Activated T-cell treated with anti-CD3 and anti-CD28 coated beads, Interleukin-2, amount 50 U/mL, for 72 hours (primary cell): ENCODE data around the gene CASP2. TPM values are rescaled to one million over a fixed set of nuclear protein-coding genes. Genes with fewer than 3 reads are reported as not detected.

ENCODE experiments used
- ATAC-seq, 2 donors: fragments of 150-1000 bp; cut with Tn5 transposase; replicated peaks in 1 of 2; 2 replicates each; pipeline ENCODE4 v1.10.0; 2021; ENCODE audit warnings: moderate library complexity in 2 of 2, mild to moderate bottlenecking in 1 of 2
- DNase-seq, 2 donors: peaks; one replicate each; pipeline ENCODE4 v3.0.0; 2021 to 2022; ENCODE audit warnings: mixed read lengths in 1 of 2
- H3K27ac Mint-ChIP-seq: one replicate; pipeline ENCODE4 v1.8.0; 2022; ENCODE audit warnings: mild to moderate bottlenecking, moderate library complexity, mixed read lengths
- H3K27me3 Mint-ChIP-seq: one replicate; pipeline ENCODE4 v1.8.0; 2022; ENCODE audit warnings: low read depth, mixed read lengths
- H3K36me3 Mint-ChIP-seq, 2 donors: one replicate each; pipeline ENCODE4 v1.8.0; 2022; ENCODE audit warnings: mixed read lengths in 2 of 2, mild to moderate bottlenecking in 1 of 2; ENCODE audit not compliant: insufficient read depth in 2 of 2
- H3K4me1 Mint-ChIP-seq: one replicate; pipeline ENCODE4 v1.8.0; 2022; ENCODE audit warnings: low read depth, mixed read lengths
- H3K4me3 Mint-ChIP-seq, 2 donors: one replicate each; pipeline ENCODE4 v1.8.0; 2022; ENCODE audit warnings: mild to moderate bottlenecking in 2 of 2, mixed read lengths in 2 of 2, moderate library complexity in 2 of 2
- H3K9me3 Mint-ChIP-seq, 2 donors: one replicate each; pipeline ENCODE4 v1.8.0; 2022; ENCODE audit warnings: mixed read lengths in 2 of 2
- total RNA-seq, 2 donors: library from RNA; stranded (reverse); gene quantifications; one replicate each; pipeline ENCODE4 v1.2.3, GENCODE V29; 2022

CASP2 gene
- total RNA-seq, 2 donors from 2014 or later = 126 to 128 TPM

- Mint-ChIP-seq H3K27ac (no peak overlapping the region), H3K4me1 (no peaks in the 10 kb centered on the region), H3K36me3 (no peaks in the 10 kb centered on the region), H3K4me3 (no peak overlapping the region), H3K9me3 (no peaks in the 10 kb centered on the region), H3K27me3 (peaks cover 5% of the 10 kb centered on the region)
- ATAC-seq = no peak
- DNase-seq = no peak
These were observed 43.1 kb downstream of the CASP2 start for GRCh38 chr7:143331179-143331801.

- Mint-ChIP-seq H3K4me3 (no peak overlapping the region), H3K27ac (no peak overlapping the region), H3K27me3 (peaks cover 9% of the 10 kb centered on the region), H3K4me1 (no peaks in the 10 kb centered on the region), H3K9me3 (no peaks in the 10 kb centered on the region), H3K36me3 (no peaks in the 10 kb centered on the region)
- no peak for DNase-seq
- no peak for ATAC-seq
These were observed 46.1 kb downstream of the CASP2 start for GRCh38 chr7:143334244-143334643.

GRCh38 chr7:143337216-143337615 lies 49.1 kb downstream of the CASP2 start:
- Mint-ChIP-seq H3K9me3 (no peaks in the 10 kb centered on the region), H3K4me3 (no peak overlapping the region), H3K27ac (no peak overlapping the region), H3K4me1 (no peaks in the 10 kb centered on the region), H3K36me3 (no peaks in the 10 kb centered on the region), H3K27me3 (peaks cover 13% of the 10 kb centered on the region)
- ATAC-seq = peak in 1 of 2 donors; percentile 61
- DNase-seq = no peak

DNA sequence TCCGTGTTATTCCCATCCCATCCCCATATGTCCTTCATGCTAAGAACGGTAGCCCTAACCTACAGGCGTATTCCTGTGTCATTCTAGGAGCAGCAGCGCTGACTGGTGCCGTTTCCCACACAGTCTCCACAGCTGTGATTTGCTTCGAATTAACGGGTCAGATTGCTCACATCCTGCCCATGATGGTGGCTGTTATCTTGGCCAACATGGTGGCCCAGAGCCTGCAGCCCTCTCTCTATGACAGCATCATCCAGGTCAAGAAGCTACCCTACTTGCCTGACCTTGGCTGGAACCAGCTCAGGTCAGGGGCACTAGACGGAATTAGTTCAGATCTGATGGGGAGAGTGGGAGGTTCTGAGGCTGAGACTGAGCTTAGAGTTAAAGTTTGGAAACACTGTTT lies 53.7 kb downstream of the CASP2 start:
- peaks cover 11% of the 10 kb centered on the region for H3K4me1 Mint-ChIP-seq
- DNase-seq (no peak), ATAC-seq (no peak)
- H3K36me3 Mint-ChIP-seq = no peaks in the 10 kb centered on the region
- H3K27ac Mint-ChIP-seq = no peak overlapping the region
- H3K4me3 Mint-ChIP-seq = no peak overlapping the region
- H3K27me3 Mint-ChIP-seq = peaks cover 12% of the 10 kb centered on the region
- peaks cover 0 to under 1% of the 10 kb centered on the region in 2 donors for H3K9me3 Mint-ChIP-seq

GRCh38 chr7:143343596-143343995 lies 55.4 kb downstream of the CASP2 start:
- Mint-ChIP-seq H3K9me3 (peaks cover 0 to 1% of the 10 kb centered on the region in 2 donors), H3K4me3 (no peak overlapping the region), H3K4me1 (peaks cover 11% of the 10 kb centered on the region), H3K27me3 (peaks cover 21% of the 10 kb centered on the region), H3K36me3 (no peaks in the 10 kb centered on the region), H3K27ac (no peak overlapping the region)
- no peak for DNase-seq
- ATAC-seq = no peak

GRCh38 chr7:143345428-143345900 lies 57.3 kb downstream of the CASP2 start:
- DNase-seq = peak; percentile 71 to 77
- ATAC-seq = peak; percentile 99 to 100
- Mint-ChIP-seq H3K36me3 (no peaks in the 10 kb centered on the region), H3K27ac (peak overlapping the region; percentile 17), H3K4me3 (peak overlapping the region; percentile 73 to 85), H3K9me3 (peaks cover 0 to 1% of the 10 kb centered on the region in 2 donors), H3K27me3 (peaks cover 12% of the 10 kb centered on the region), H3K4me1 (peaks cover 11% of the 10 kb centered on the region)

- DNase-seq (no peak), ATAC-seq (no peak)
- Mint-ChIP-seq H3K9me3 (peaks cover 0 to 1% of the 10 kb centered on the region in 2 donors), H3K4me1 (peaks cover 11% of the 10 kb centered on the region), H3K27ac (no peak overlapping the region), H3K4me3 (peak overlapping the region; percentile 7 to 85), H3K27me3 (peaks cover 12% of the 10 kb centered on the region), H3K36me3 (no peaks in the 10 kb centered on the region)
These were observed 57.9 kb downstream of the CASP2 start for GRCh38 chr7:143346018-143346417.

DNA sequence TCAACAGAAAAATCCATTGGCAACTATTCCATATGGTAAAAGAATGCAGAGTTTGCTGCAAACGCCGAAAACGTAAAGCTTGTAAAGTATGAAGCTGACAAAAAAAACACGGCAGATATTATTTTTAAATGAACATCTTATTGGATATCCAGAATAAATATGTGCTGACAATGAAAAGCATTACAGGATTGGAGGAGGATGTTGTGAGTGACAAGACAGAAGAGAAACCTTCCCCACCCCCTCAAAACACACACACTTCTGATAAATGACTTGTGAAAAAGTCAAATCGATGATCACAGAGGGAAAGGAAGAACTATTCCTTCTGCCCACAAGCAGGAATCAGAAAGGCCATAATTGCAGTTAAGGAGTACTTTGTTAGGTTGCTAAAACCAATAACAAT lies 59.8 kb downstream of the CASP2 start:
- Mint-ChIP-seq H3K36me3 (no peaks in the 10 kb centered on the region), H3K4me1 (peaks cover 11% of the 10 kb centered on the region), H3K27me3 (peaks cover 12% of the 10 kb centered on the region), H3K4me3 (no peak overlapping the region), H3K27ac (no peak overlapping the region), H3K9me3 (peaks cover 0 to 1% of the 10 kb centered on the region in 2 donors)
- DNase-seq = no peak
- ATAC-seq = no peak

DNA sequence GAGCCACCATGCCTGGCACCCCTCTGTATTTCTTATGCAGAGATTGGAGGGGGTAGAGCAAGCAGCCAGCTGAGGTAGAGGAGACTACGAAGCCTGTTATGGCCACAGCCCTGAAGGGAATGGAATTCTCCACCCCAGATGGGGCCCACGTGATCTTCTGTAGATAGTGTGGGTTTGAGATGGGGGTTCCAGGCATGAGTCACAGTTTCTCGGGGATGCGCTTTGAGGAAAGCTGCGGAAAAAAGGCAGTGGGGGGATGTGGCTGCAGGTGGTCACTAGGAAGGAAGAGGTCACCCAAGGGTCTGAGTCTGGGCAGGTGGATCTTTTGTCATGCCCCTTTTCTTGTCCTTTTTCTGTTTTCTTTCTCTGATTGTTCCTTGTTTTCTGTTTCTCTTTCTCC lies 62.9 kb downstream of the CASP2 start:
- DNase-seq (no peak), ATAC-seq (no peak)
- Mint-ChIP-seq H3K9me3 (peaks cover 0 to 1% of the 10 kb centered on the region in 2 donors), H3K27ac (no peak overlapping the region), H3K36me3 (no peaks in the 10 kb centered on the region), H3K27me3 (peaks cover 12% of the 10 kb centered on the region), H3K4me3 (no peak overlapping the region), H3K4me1 (peaks cover 7% of the 10 kb centered on the region)

- Mint-ChIP-seq H3K9me3 (peaks cover 0 to 1% of the 10 kb centered on the region in 2 donors), H3K4me3 (no peak overlapping the region), H3K36me3 (no peaks in the 10 kb centered on the region)
These were observed 63.4 kb downstream of the CASP2 start for GRCh38 chr7:143351574-143351973.

DNA sequence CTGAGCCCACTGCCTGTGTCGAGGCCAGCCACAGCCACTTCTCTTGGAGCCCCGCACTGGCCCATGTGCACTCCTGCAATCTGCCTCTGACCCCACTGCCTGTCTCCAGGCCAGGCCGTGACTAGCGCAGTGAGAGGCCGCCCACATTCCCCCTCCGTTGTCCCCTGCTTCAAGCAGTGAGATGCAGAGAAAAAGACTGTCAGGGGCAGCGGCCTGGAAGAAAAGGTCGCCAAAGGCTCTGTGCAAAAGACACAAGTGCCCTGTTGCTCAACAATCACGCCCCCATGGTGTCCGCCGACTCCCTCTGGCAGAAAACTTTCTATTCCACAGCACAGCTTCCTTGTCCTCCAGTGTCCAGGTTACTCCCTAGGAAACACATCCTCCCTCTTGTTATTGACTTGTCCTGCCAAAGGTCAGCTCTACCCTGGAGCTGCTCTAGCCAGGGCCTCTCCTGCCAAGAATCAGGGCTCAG lies 64.4 kb downstream of the CASP2 start:
- Mint-ChIP-seq H3K9me3 (no peaks in the 10 kb centered on the region), H3K4me1 (peaks cover 7% of the 10 kb centered on the region)

More at GRCh38 chr7:143351574-143351973, 63.4 kb downstream of the CASP2 start:
- H3K27ac Mint-ChIP-seq = no peak overlapping the region
- H3K4me1 Mint-ChIP-seq = peaks cover 7% of the 10 kb centered on the region
- peaks cover 11% of the 10 kb centered on the region for H3K27me3 Mint-ChIP-seq
- ATAC-seq = no peak
- DNase-seq = no peak

GRCh38 chr7:143354376-143354775 lies 66.2 kb downstream of the CASP2 start:
- no peak for DNase-seq
- Mint-ChIP-seq H3K27ac (no peak overlapping the region), H3K36me3 (no peaks in the 10 kb centered on the region), H3K27me3 (peaks cover 3% of the 10 kb centered on the region), H3K4me3 (no peak overlapping the region), H3K4me1 (peaks cover 7% of the 10 kb centered on the region), H3K9me3 (no peaks in the 10 kb centered on the region)
- no peak for ATAC-seq

More for the DNA sequence above, 64.4 kb downstream of the CASP2 start:
- no peak for ATAC-seq
- DNase-seq = no peak
- Mint-ChIP-seq H3K4me3 (no peak overlapping the region), H3K27me3 (peaks cover 4% of the 10 kb centered on the region), H3K27ac (no peak overlapping the region), H3K36me3 (no peaks in the 10 kb centered on the region)

GRCh38 chr7:143354965-143355364 lies 66.8 kb downstream of the CASP2 start:
- H3K36me3 Mint-ChIP-seq = no peaks in the 10 kb centered on the region
- H3K4me1 Mint-ChIP-seq = peaks cover 7% of the 10 kb centered on the region
- H3K27me3 Mint-ChIP-seq = peaks cover 6% of the 10 kb centered on the region
- no peaks in the 10 kb centered on the region for H3K9me3 Mint-ChIP-seq
- no peak overlapping the region for H3K4me3 Mint-ChIP-seq
- no peak for DNase-seq
- H3K27ac Mint-ChIP-seq = no peak overlapping the region
- ATAC-seq = no peak
